A549 treated with Hydrocortisone at 1 μM for 4 hours (cell line): ENCODE measurements around the gene PGBD1. TPM values are rescaled to one million over a fixed set of nuclear protein-coding genes. Genes with fewer than 3 reads are reported as not detected.

Experiments
- total RNA-seq: library from RNA; stranded (reverse); fragments of 200-300 nt; extraction: Qiagen RNA extraction; gene quantifications from 5 replicates; pipeline ENCODE4 v1.2.3, GENCODE V29; 2022

Gene PGBD1, protein sequence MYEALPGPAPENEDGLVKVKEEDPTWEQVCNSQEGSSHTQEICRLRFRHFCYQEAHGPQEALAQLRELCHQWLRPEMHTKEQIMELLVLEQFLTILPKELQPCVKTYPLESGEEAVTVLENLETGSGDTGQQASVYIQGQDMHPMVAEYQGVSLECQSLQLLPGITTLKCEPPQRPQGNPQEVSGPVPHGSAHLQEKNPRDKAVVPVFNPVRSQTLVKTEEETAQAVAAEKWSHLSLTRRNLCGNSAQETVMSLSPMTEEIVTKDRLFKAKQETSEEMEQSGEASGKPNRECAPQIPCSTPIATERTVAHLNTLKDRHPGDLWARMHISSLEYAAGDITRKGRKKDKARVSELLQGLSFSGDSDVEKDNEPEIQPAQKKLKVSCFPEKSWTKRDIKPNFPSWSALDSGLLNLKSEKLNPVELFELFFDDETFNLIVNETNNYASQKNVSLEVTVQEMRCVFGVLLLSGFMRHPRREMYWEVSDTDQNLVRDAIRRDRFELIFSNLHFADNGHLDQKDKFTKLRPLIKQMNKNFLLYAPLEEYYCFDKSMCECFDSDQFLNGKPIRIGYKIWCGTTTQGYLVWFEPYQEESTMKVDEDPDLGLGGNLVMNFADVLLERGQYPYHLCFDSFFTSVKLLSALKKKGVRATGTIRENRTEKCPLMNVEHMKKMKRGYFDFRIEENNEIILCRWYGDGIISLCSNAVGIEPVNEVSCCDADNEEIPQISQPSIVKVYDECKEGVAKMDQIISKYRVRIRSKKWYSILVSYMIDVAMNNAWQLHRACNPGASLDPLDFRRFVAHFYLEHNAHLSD
- total RNA-seq = 4.5 to 5.7 TPM (median 5.1 TPM) in 5 replicates

DNA sequence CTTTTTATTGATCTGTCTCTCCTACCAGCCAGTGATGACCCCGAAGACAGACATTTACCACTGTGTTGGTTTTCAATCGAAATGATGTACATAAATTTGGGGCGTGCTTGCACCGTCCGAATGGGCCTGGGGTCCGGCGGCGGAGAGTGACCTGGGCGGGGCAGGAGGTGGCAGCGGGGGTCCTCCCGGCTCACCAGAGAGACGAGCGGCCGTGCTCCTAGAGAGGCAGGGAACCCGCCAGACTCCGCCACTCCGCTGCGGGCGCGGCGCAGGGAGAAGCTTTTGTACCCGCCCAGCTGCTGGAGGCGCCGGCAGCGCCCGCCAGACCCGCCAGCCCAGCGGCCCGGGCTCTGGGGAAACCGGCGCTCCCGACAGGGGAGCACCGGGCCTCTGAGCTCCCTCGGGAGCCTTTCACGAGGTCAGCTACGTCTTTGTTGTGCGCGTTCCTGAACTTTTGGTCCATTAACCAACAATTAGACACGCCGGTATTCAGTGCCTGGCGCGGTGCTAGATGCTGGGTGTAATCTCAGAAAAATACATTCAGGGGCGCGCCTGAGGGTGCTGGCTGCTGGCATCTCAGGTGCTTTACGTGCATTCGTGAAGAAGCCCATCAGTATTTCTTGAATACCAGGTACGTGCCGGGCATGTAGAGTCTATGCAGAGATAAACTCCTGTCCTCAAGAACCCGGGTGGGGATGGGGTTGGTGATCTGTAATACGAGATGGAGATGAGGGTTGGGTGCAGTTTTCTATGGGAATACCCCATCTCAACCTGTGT lies at the start of gene PGBD1:
Gene PGBD1, plus strand, starts transcription at position 285 of the 777 bp plus-strand sequence. CDS start 2,242 bp downstream, outside the sequence.

DNA sequence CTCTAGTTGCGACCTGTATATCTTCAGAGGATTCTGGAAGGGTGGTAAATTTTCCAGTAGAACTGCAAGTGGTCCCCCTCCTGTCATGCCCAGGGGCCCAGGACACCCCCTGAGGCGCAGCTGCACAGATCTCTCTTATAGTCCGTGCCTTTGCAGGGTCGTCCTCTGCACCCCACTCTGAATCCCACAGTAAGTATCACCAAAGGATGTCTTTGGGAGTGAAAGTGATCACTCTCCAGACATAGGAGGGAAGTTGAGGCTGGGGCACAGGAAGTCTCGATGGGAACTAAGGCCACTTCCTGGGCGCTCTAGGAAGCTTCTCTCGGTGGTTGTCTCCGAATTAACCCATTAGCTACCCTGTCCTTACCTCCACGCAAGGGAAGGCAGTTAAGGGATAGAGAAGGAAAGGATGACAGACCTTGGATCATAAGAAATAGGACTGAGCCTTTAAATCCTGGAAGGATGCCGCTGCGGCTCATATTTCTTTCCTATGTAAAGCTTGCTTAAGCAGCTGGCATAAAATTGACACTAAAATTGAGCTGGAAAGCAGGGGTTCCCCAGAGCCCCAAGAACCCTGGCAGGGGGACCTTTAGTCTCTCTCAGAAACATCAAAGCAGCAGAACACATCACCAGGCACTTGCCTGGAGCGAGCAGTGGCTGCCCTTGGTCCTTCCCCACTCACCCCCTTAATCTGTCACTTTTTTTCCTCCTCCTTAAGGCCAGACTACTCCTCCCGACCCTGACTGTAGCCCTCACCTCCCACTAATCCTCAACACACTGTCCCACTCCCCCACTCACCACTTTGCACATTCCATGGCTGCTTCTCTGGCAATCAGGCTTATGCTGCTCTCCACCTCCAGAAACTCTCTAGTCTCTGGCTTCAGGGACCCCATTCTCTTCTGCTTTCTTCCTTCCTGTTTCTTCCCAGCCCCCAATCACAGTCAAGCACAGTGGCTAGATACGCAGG lies 29.1 kb upstream of the PGBD1 start, which contains the start of gene ZKSCAN4:
Gene ZKSCAN4, minus strand, starts transcription at position 261 of the 967 bp plus-strand sequence. CDS start 289 bp downstream, outside the sequence.

GRCh38 chr6:28258877-28259777 lies 22.2 kb upstream of the PGBD1 start, which contains the start of gene NKAPL:
Gene NKAPL, plus strand, starts transcription at chr6:28259297. Its CDS starts 75 bp downstream, at chr6:28259372.

GRCh38 chr6:28266962-28267694 lies 14.2 kb upstream of the PGBD1 start, which contains the start of gene ZSCAN26:
Gene ZSCAN26, plus strand, starts transcription at chr6:28267143. Its CDS starts 4,777 bp downstream, at chr6:28271920.

GRCh38 chr6:28335564-28336283 lies 54.4 kb downstream of the PGBD1 start, which contains the start of gene ZSCAN31:
Gene ZSCAN31, minus strand, starts transcription at chr6:28336148. Its CDS starts 6,465 bp downstream, at chr6:28329683.

DNA sequence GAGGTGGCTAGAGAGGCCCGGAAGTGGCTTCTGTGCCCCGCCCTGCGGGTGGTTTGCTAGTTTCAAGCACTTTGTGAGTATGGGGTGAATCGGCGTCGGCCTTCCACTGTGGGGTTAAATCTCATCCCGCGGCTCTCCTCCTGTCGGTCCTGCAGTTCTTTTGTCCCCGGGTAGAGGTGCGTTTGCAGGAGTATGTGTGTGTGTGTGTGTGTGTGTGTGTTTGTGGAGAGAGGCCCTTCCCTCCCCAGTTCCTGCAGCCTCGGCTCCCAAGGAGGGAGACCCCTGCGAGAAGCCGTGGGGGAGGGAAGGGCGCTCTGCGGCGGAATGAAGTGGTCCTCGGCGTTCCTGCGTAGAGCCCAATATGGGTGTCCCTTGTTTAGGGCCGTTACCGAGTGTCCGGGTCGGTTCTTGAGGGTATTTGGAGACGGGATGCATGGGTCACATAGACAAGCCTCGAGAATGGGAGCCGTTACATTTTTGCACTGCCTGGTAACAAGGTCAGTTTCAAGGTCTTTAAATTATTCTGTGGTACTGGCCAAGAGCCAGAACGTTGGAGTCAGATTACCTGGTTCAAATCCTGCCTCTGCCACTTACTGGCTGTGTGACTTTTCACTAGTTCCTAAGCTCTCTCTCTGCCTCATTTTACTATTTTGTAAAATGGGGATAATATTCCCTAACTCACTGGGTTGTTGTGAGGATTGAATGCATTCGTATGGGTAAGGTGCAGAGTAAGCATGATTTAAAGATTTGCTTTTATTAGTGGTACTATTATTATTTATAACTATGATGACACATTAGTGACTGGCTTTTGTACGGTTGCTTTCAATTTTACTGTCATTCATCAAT lies 68.7 kb downstream of the PGBD1 start, which contains the start of gene ZKSCAN3:
Gene ZKSCAN3, plus strand, starts transcription at position 56 of the 846 bp plus-strand sequence. CDS start 9,640 bp downstream, outside the sequence.

Other genes with a start within 250 kb of the PGBD1 start
- 0.74 to 1.1 TPM (median 0.86 TPM) in 5 replicates for gene ZNF165, start 201.0 kb upstream of the PGBD1 start, total RNA-seq
- gene ZSCAN16, start 157.0 kb upstream of the PGBD1 start, total RNA-seq = 3.1 to 5.4 TPM (median 4.2 TPM) in 5 replicates
- 3.5 to 5.9 TPM (median 5.0 TPM) in 5 replicates for gene ZKSCAN8, start 139.7 kb upstream of the PGBD1 start, total RNA-seq
- gene ZSCAN9, start 56.3 kb upstream of the PGBD1 start, total RNA-seq = 5.8 to 8.3 TPM (median 6.9 TPM) in 5 replicates
- gene ZKSCAN4, start 29.3 kb upstream of the PGBD1 start, total RNA-seq = 2.5 to 3.0 TPM (median 2.6 TPM) in 5 replicates
- gene NKAPL, start 22.3 kb upstream of the PGBD1 start, total RNA-seq = 0.06 TPM in 1 of 5 replicates, not detected in the others
- gene ZSCAN26, start 14.4 kb upstream of the PGBD1 start, total RNA-seq = 3.8 to 5.2 TPM (median 5.0 TPM) in 5 replicates
- gene ZSCAN31, start 54.6 kb downstream of the PGBD1 start, total RNA-seq = 1.6 to 2.3 TPM (median 1.8 TPM) in 5 replicates
- 1.3 to 2.2 TPM (median 2.0 TPM) in 5 replicates for gene ZKSCAN3, start 68.4 kb downstream of the PGBD1 start, total RNA-seq
- 1.3 to 2.3 TPM (median 1.6 TPM) in 5 replicates for gene ZSCAN12, start 118.2 kb downstream of the PGBD1 start, total RNA-seq
- gene ZSCAN23, start 161.9 kb downstream of the PGBD1 start, total RNA-seq = not detected in 5 replicates
- gene GPX6, start 234.2 kb downstream of the PGBD1 start, total RNA-seq = not detected in 5 replicates
- not detected in 5 replicates for gene GPX5, start 244.3 kb downstream of the PGBD1 start, total RNA-seq